ENCODE measurements around the gene SLC1A2. TPM values are rescaled to one million over a fixed set of nuclear protein-coding genes. Genes with fewer than 3 reads are reported as not detected.

The SLC1A2 gene
- total RNA-seq, 4 donors from 2014 or later = 0.22 to 0.60 (median 0.41) TPM

- no peak overlapping the region for H3K27ac ChIP-seq
- 49 to 52% methylated on average over 5 of the region's 5 CpGs for WGBS, 2 donors
- no peak overlapping the region for H3K4me3 ChIP-seq
- DNase-seq (ENCODE audit: low spot score in 2 of 2) = no peak
- TF ChIP-seq POLR2A (IDR thresholded peaks at IDR 0.05) = no peak
- no peaks in the 10 kb centered on the region for H3K9me3 ChIP-seq
- no peaks in the 10 kb centered on the region for H3K4me1 ChIP-seq
- no peaks in the 10 kb centered on the region for H3K27me3 ChIP-seq
- no peaks in the 10 kb centered on the region for H3K36me3 ChIP-seq
Measured at GRCh38 chr11:35380603-35381002, 38.8 kb downstream of the SLC1A2 start.

- Histone ChIP-seq H3K27me3 (no peaks in the 10 kb centered on the region), H3K4me3 (no peak overlapping the region), H3K9me3 (no peaks in the 10 kb centered on the region), H3K36me3 (no peaks in the 10 kb centered on the region), H3K4me1 (no peaks in the 10 kb centered on the region), H3K27ac (no peak overlapping the region)
- WGBS, 2 donors = 58 to 60% methylated on average over 6 of the region's 6 CpGs
- TF ChIP-seq POLR2A (IDR thresholded peaks at IDR 0.05) (no peak), EP300 (IDR thresholded peaks at IDR 0.05) (no peak), CTCF (IDR thresholded peaks at IDR 0.05) (no peak)
- no peak for DNase-seq (ENCODE audit: low spot score in 2 of 2)
Measured at GRCh38 chr11:35377262-35377661, 42.1 kb downstream of the SLC1A2 start.

GRCh38 chr11:35376613-35377012 lies 42.7 kb downstream of the SLC1A2 start:
- TF ChIP-seq CTCF (IDR thresholded peaks at IDR 0.05) (no peak), POLR2A (IDR thresholded peaks at IDR 0.05) (no peak), EP300 (IDR thresholded peaks at IDR 0.05) (no peak)
- 52 to 57% methylated on average over 3 of the region's 3 CpGs for WGBS, 2 donors
- no peaks in the 10 kb centered on the region for H3K36me3 ChIP-seq
- H3K4me1 ChIP-seq = no peaks in the 10 kb centered on the region
- H3K27ac ChIP-seq = no peak overlapping the region
- no peaks in the 10 kb centered on the region for H3K9me3 ChIP-seq
- no peak overlapping the region for H3K4me3 ChIP-seq
- H3K27me3 ChIP-seq = no peaks in the 10 kb centered on the region
- no peak for DNase-seq (ENCODE audit: low spot score in 2 of 2)

GRCh38 chr11:35376118-35376510 lies 43.2 kb downstream of the SLC1A2 start:
- H3K4me1 ChIP-seq = no peaks in the 10 kb centered on the region
- no peaks in the 10 kb centered on the region for H3K36me3 ChIP-seq
- no peak overlapping the region for H3K27ac ChIP-seq
- H3K9me3 ChIP-seq = no peaks in the 10 kb centered on the region
- no peak for TF ChIP-seq CTCF (IDR thresholded peaks at IDR 0.05)
- TF ChIP-seq POLR2A (IDR thresholded peaks at IDR 0.05) = no peak
- no peak for TF ChIP-seq EP300 (IDR thresholded peaks at IDR 0.05)
- DNase-seq (ENCODE audit: low spot score in 2 of 2) = no peak
- no peak overlapping the region for H3K4me3 ChIP-seq
- WGBS, 2 donors = 73 to 81% methylated on average over 4 of the region's 4 CpGs
- H3K27me3 ChIP-seq = no peaks in the 10 kb centered on the region

GRCh38 chr11:35375332-35376117 lies 43.8 kb downstream of the SLC1A2 start:
- no peak for TF ChIP-seq CTCF (IDR thresholded peaks at IDR 0.05)
- no peak for TF ChIP-seq EP300 (IDR thresholded peaks at IDR 0.05)
- no peak for TF ChIP-seq POLR2A (IDR thresholded peaks at IDR 0.05)
- DNase-seq (ENCODE audit: low spot score in 2 of 2) = no peak
- Histone ChIP-seq H3K36me3 (no peaks in the 10 kb centered on the region), H3K27ac (no peak overlapping the region), H3K27me3 (no peaks in the 10 kb centered on the region), H3K9me3 (no peaks in the 10 kb centered on the region), H3K4me3 (no peak overlapping the region), H3K4me1 (no peaks in the 10 kb centered on the region)
- 88 to 94% methylated on average over 10 of the region's 10 CpGs for WGBS, 2 donors
